Astrocyte of the spinal cord (primary cell): ENCODE data around the gene DOK7.

Experiments
- DNase-seq: peaks from one replicate; pipeline ENCODE4 v3.0.0; 2011; ENCODE audit warnings: low read depth, low spot score
- H3K4me3 ChIP-seq: 2 replicates; pipeline ENCODE4 v1.5.1; 2011; ENCODE audit warnings: low read depth, mild to moderate bottlenecking, low read length, moderate library complexity
- CTCF ChIP-seq: IDR thresholded peaks from 2 replicates; pipeline ENCODE4 v1.5.1; 2012; ENCODE audit warnings: low read depth, mild to moderate bottlenecking, low read length, inconsistent platforms
- in situ Hi-C: cut with HindIII; loops from 2 replicates; pipeline ENCODE4 v1.10.0; 2017; ENCODE audit warnings: low sequenced_read_pairs

Gene DOK7

DNA sequence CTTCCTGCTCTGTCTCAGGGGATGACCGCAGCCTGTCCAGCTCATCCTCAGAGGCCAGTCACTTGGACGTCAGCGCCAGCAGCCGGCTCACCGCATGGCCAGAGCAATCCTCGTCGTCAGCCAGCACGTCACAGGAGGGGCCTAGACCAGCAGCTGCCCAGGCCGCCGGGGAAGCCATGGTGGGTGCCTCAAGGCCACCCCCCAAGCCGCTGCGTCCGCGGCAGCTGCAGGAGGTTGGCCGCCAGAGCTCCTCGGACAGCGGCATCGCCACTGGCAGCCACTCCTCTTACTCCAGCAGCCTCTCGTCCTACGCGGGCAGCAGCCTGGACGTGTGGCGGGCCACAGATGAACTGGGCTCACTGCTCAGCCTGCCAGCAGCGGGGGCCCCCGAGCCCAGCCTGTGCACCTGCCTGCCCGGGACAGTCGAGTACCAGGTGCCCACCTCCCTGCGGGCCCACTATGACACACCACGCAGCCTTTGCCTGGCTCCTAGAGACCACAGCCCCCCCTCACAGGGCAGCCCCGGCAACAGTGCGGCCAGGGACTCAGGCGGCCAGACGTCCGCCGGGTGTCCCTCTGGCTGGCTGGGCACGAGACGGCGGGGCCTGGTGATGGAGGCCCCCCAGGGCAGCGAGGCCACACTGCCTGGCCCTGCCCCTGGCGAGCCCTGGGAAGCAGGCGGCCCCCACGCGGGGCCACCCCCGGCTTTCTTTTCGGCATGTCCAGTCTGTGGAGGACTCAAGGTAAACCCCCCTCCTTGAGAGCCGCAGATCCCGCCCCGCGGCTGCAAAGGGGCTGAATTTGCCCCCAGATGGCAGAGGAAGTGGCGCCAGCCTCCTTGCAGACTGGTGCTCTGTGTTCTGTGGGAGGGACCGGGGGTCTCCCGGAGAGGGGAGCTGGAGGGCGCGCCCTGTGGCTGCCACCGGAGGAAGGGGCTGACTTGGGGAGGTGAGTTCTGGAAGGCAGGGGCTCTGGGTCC lies 29.9 kb downstream of the DOK7 start:
- in situ Hi-C loops: no loop called here
- no peak for TF ChIP-seq CTCF
- no peak for DNase-seq
- no peak overlapping the region for H3K4me3 ChIP-seq

DNA sequence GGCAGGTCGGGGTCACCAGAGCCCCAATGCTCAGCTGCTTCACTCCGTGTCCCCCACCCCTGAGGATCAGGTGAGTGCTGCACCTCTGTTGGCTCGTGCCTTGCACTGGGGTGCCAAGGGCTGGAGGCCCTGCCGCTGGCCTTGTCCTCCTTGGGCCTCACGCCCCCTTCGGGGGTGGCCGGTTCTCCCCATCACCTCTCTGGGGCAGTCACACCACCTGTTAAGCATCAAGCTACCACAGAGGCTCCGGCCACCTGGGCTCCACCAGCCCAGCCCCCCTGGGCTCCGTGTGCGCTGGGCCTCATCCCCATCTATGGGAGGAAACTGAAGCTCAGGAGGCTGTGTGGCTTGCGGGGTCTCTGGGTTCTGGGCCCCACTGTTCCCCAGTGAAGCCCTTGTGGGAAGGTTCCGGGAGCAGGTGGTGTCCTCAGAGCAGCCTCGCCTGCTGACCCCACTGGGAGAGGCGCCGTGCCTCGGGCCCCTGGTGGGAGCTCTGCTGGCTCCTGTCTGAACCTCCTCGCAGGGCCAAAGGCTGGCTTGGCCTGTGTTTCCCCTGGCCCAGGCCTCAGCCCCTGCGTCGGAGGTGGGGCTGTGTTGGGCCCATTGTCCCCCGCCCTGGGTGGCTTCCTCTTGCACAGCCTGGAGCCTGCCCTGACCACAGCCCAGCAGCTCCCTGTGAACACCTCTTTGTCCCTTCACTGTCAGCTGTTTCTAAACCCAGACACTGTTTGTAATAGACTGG lies 30.8 kb downstream of the DOK7 start:
- no peak for DNase-seq
- no peak for TF ChIP-seq CTCF
- in situ Hi-C loops: no loop called here
- H3K4me3 ChIP-seq: no peak overlapping the region

DNA sequence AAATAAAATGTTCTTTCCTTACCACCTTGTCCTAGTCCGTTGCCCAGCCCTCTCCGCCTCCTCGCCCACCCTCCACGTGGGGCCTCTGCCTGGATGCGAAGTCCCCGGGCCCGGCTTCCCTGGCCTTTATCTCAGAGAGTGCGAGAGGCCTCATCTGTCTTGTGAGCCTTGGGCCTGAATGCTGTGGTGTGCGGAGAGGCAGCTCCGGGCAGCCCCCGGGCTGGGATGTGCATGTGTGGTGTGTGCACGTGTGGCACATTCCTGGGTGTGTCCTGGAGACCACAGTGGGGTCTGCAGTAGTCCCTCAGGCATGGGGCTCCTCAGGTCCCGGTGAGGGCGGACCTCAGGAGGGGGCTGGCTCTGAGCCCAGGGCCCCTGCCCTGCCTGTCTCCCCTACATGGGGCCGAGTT lies 31.4 kb downstream of the DOK7 start:
- no peak for DNase-seq
- no peak overlapping the region for H3K4me3 ChIP-seq
- no peak for TF ChIP-seq CTCF
- in situ Hi-C loops: no loop called here

DNA sequence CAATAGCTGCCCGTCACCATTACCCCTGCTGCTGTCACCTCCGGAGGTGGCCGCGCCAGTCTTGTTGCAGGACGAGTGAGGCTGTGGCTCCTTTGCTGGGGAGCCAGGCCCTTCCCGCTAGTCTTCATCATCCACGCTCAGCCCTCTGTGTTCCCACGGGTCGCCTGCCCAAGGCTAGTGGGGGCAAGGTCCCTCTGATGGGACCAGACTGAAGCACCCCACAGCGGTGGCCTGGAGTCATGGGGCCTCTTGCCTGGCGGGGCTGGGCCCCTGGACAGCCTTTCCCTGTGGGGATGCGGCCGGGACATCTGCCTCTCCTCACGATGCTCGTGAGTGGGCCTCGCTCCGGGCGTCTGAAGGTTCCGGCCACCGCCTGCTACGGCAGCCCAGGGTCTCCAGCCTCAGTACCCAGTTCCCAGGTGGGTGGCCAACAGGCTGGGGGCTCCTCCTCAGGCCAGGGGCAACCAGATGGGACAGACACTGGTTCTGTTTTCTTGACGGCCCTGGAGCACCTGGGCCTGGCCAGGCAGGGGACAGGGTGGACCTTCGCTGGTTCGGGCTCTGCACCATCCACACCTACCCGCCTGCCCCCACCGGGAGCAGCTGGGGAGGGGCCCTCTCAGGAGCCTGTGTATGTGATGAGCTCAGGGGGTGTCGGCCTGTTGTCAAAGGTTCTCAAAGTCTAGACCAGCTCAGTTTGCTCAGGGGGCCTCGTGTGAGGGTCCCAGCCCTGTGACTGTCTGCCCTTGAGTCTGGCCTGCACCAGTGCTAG lies 32.3 kb downstream of the DOK7 start:
- no peak overlapping the region for H3K4me3 ChIP-seq
- in situ Hi-C loops: no loop called here
- no peak for DNase-seq
- TF ChIP-seq CTCF: no peak

GRCh38 chr4:3496021-3496420 lies 32.9 kb downstream of the DOK7 start:
- in situ Hi-C loops: no loop called here
- no peak for DNase-seq

More at GRCh38 chr4:3496021-3496420, 32.9 kb downstream of the DOK7 start:
- H3K4me3 ChIP-seq: no peak overlapping the region
- TF ChIP-seq CTCF: no peak
